ENCODE measurements around the gene EFEMP1. TPM values are rescaled to one million over a fixed set of nuclear protein-coding genes. Genes with fewer than 3 reads are reported as not detected.

EFEMP1 gene
- total RNA-seq, 1 experiment from 2014 or later, result not detected

- Mint-ChIP-seq H3K9me3 (ENCODE audit: unreplicated experiment) (no peaks in the 10 kb centered on the region), H3K4me1 (ENCODE audit: low read depth, unreplicated experiment) (no peaks in the 10 kb centered on the region), H3K36me3 (ENCODE audit: insufficient read depth, unreplicated experiment) (no peaks in the 10 kb centered on the region), H3K4me3 (ENCODE audit: unreplicated experiment) (no peak overlapping the region), H3K27ac (ENCODE audit: unreplicated experiment) (no peak overlapping the region), H3K27me3 (ENCODE audit: insufficient read depth, unreplicated experiment) (no peaks in the 10 kb centered on the region)
- no TSS peak for BruUV-seq (replicated peaks)
- Histone ChIP-seq H3K36me3 (ENCODE audit: control insufficient read depth, insufficient read depth, low read length) (no peaks in the 10 kb centered on the region), H3K4me3 (ENCODE audit: low read depth, low read length) (no peak overlapping the region), H3K4me1 (no peaks in the 10 kb centered on the region), H3K9me3 (no peaks in the 10 kb centered on the region), H3K27me3 (replicated peaks; ENCODE audit: control insufficient read depth, insufficient read depth, low read length) (no peaks in the 10 kb centered on the region)
- no peak for DNase-seq
- ChIA-PET CTCF (no interaction called here), POLR2A (no interaction called here)
- intact Hi-C loops (cut with micrococcal nuclease; ENCODE audit: unreplicated experiment), result no loop called here
- no peak for TF ChIP-seq CTCF (IDR thresholded peaks at IDR 0.05; ENCODE audit: insufficient read depth in 1 of 2, low read depth in 1 of 2, low read length in 1 of 2, severe bottlenecking in 1 of 2, unreplicated experiment in 1 of 2)
Observed at GRCh38 chr2:55869637-55870325, 53.8 kb downstream of the EFEMP1 start.

DNA sequence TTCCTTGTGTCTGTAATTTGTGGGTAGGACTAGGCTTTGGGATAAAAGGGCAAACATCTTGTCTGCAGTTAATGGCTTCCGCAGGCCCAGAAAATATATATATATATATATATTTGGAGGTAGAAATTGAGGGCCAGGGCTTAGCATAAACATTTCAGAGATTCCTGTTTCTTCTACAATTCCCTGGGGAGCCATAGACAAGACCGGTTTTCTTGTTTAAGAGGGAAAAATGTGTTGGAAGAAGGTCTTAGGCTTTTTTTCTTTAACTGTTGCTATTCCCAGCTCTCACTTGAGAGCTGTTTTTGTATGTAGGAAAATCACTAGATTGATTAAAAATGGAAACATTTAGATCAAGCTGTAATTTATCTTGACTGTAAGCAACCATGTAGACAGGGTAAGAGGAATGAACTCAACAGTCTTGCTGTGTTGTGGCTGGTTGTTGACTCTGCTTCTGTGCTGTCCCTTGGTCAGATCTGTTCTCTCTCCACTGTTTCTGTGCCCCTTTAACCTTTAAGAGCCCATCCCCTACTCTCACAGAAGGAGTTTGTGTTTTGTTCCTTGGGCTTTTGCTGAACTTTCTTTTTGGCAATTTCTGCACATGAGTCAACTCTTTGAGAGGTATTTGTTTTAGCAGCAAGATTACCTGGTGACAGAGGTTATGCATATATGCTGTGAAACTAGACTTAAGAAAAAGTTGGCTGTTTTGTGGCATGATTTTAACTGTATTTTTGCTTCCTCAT is 58.3 kb downstream of the EFEMP1 start:
- no peak for TF ChIP-seq CTCF (IDR thresholded peaks at IDR 0.05; ENCODE audit: insufficient read depth in 1 of 2, low read depth in 1 of 2, low read length in 1 of 2, severe bottlenecking in 1 of 2, unreplicated experiment in 1 of 2)
- H3K27me3 ChIP-seq (replicated peaks; ENCODE audit: control insufficient read depth, insufficient read depth, low read length), result no peaks in the 10 kb centered on the region
- BruUV-seq (replicated peaks), result no TSS peak
- H3K36me3 ChIP-seq (ENCODE audit: control insufficient read depth, insufficient read depth, low read length), result no peaks in the 10 kb centered on the region
- H3K9me3 ChIP-seq, result no peaks in the 10 kb centered on the region
- intact Hi-C loops (cut with micrococcal nuclease; ENCODE audit: unreplicated experiment), result no loop called here
- no peaks in the 10 kb centered on the region for H3K4me1 ChIP-seq
- no peaks in the 10 kb centered on the region for H3K27me3 Mint-ChIP-seq (ENCODE audit: insufficient read depth, unreplicated experiment)
- H3K9me3 Mint-ChIP-seq (ENCODE audit: unreplicated experiment), result no peaks in the 10 kb centered on the region
- no peak for DNase-seq
- H3K4me3 ChIP-seq (ENCODE audit: low read depth, low read length), result no peak overlapping the region
- no peak overlapping the region for H3K4me3 Mint-ChIP-seq (ENCODE audit: unreplicated experiment)
- H3K27ac Mint-ChIP-seq (ENCODE audit: unreplicated experiment), result no peak overlapping the region
- CTCF ChIA-PET, result no interaction called here
- no peaks in the 10 kb centered on the region for H3K4me1 Mint-ChIP-seq (ENCODE audit: low read depth, unreplicated experiment)
- POLR2A ChIA-PET, result no interaction called here
- no peaks in the 10 kb centered on the region for H3K36me3 Mint-ChIP-seq (ENCODE audit: insufficient read depth, unreplicated experiment)

DNA sequence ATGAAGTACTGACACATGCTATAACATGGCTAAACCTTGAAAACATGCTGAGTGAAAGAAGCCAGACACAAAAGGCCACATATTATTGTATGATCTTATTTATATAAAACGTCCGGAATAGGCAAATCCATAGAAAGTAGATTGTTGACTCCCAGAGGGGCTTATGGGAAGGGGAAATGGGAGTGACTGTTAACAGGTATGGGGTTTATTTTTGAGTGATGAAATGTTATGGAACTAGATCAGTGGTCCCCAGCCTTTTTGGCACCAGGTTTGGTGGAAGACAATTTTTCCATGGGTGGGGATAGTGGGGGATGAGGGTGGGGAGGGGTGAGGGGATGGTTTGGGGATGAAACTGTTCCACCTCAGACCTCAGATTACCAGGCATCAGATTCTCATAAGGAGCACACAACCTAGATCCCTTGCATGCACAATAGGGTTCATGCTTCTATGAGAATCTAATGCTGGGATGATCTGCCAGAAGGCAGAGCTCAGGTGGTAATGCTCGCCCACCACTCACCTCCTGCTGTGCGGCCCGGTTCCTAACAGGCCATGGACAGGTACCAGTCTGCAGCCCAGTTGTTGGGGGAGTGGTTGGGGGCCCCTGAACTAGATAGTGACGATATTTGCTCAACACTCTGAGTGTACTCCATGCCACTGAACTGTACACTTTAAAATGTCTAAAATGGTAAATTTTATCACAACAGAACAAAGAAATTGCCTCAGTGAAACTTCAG is 59.1 kb downstream of the EFEMP1 start:
- H3K4me3 Mint-ChIP-seq (ENCODE audit: unreplicated experiment), result no peak overlapping the region
- intact Hi-C loops (cut with micrococcal nuclease; ENCODE audit: unreplicated experiment), result no loop called here
- Histone ChIP-seq H3K27me3 (replicated peaks; ENCODE audit: control insufficient read depth, insufficient read depth, low read length) (no peaks in the 10 kb centered on the region), H3K4me3 (ENCODE audit: low read depth, low read length) (no peak overlapping the region), H3K4me1 (no peaks in the 10 kb centered on the region), H3K36me3 (ENCODE audit: control insufficient read depth, insufficient read depth, low read length) (no peaks in the 10 kb centered on the region), H3K9me3 (no peaks in the 10 kb centered on the region)
- H3K27ac Mint-ChIP-seq (ENCODE audit: unreplicated experiment), result no peak overlapping the region
- ChIA-PET POLR2A (no interaction called here), CTCF (no interaction called here)
- DNase-seq, result no peak
- H3K4me1 Mint-ChIP-seq (ENCODE audit: low read depth, unreplicated experiment), result no peaks in the 10 kb centered on the region
- H3K9me3 Mint-ChIP-seq (ENCODE audit: unreplicated experiment), result no peaks in the 10 kb centered on the region
- BruUV-seq (replicated peaks), result no TSS peak
- no peaks in the 10 kb centered on the region for H3K36me3 Mint-ChIP-seq (ENCODE audit: insufficient read depth, unreplicated experiment)
- H3K27me3 Mint-ChIP-seq (ENCODE audit: insufficient read depth, unreplicated experiment), result no peaks in the 10 kb centered on the region
- no peak for TF ChIP-seq CTCF (IDR thresholded peaks at IDR 0.05; ENCODE audit: insufficient read depth in 1 of 2, low read depth in 1 of 2, low read length in 1 of 2, severe bottlenecking in 1 of 2, unreplicated experiment in 1 of 2)
